Activated naive CD4-positive, alpha-beta T cell treated with anti-CD3 and anti-CD28 coated beads, Interleukin-2, amount 10 ng/mL, durations not matched to agents 7 days and 5 days (primary cell): ENCODE data around the gene AFF3.
"Not testable (repeated sequence)": the region's sequence is repeated elsewhere in the genome, so short reads cannot be mapped to it uniquely, and the experiment has no call there.

ENCODE experiments used
- CTCF ChIA-PET: fragments of 350-600 bp; sonication (Branson Sonifier 250); formaldehyde crosslinking; loops from one replicate; lab custom pipeline; 2021; ENCODE audit warnings: antibody characterized with exemption; lab: Charles Lee
- DNase-seq: peaks from one replicate; pipeline ENCODE4 v3.0.0-alpha.2; 2020
- H3K27ac Mint-ChIP-seq: one replicate; pipeline ENCODE4 v1.8.0; 2021; ENCODE audit warnings: mild to moderate bottlenecking, moderate library complexity, mixed read lengths
- H3K27me3 Mint-ChIP-seq: one replicate; pipeline ENCODE4 v1.8.0; 2021; ENCODE audit warnings: mild to moderate bottlenecking, mixed read lengths
- H3K36me3 Mint-ChIP-seq: one replicate; pipeline ENCODE4 v1.8.0; 2021; ENCODE audit warnings: mixed read lengths
- H3K4me1 Mint-ChIP-seq: one replicate; pipeline ENCODE4 v1.8.0; 2021; ENCODE audit warnings: mixed read lengths
- H3K4me3 Mint-ChIP-seq: one replicate; pipeline ENCODE4 v1.8.0; 2021; ENCODE audit warnings: mild to moderate bottlenecking, moderate library complexity, mixed read lengths
- H3K9me3 Mint-ChIP-seq: one replicate; pipeline ENCODE4 v1.8.0; 2021; ENCODE audit warnings: mixed read lengths

AFF3 gene

DNA sequence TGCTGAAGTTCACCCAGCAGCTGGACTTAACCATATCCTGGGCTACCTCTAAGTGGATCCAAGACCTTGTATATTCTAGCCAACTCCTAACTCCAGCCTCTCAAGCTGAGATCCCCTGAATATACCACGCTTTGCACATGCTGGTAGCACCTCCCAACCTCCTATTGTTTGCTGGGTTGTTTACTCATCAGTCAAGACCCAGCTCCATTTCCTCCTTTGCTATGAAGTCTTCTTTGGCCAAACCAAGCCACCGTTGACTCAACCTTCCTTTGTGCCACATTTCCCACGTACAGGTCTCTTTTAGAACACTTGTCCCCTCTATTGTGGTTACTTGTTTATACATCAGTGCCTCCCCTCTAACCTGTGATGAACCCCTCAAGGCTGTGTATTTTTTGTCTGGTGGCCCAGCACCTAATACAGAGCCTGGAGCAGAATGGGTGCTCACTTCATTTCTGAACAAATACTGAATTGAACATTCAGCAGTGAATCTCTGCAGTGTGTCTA lies 384.7 kb downstream of the AFF3 start:
- Mint-ChIP-seq H3K4me1 (no peaks in the 10 kb centered on the region), H3K36me3 (no peaks in the 10 kb centered on the region), H3K27ac (no peak overlapping the region), H3K4me3 (no peak overlapping the region), H3K9me3 (no peaks in the 10 kb centered on the region), H3K27me3 (no peaks in the 10 kb centered on the region)
- CTCF ChIA-PET = no interaction called here
- DNase-seq = no peak

DNA sequence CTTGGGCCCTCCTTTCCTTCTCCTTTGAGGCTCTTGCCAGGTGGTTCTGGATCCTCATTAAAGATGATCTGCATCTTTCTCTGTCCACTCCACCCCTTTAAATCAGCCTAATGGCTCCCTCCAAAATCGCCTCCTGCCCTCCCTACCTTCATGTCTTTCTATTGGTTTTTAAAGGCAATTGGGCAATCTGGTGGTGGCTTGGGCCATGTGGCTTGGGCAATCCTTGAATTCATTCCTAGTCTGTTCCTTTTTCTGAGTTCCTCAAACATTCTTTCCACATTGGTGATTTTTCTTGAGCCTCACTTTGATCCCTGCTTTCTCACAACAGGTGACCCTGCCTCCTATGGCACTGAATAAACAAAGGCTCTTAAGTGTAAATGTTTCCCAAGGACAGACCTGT lies 386.3 kb downstream of the AFF3 start:
- H3K27me3 Mint-ChIP-seq = no peaks in the 10 kb centered on the region
- no peaks in the 10 kb centered on the region for H3K36me3 Mint-ChIP-seq
- CTCF ChIA-PET = no interaction called here
- H3K4me3 Mint-ChIP-seq = no peak overlapping the region
- H3K27ac Mint-ChIP-seq = no peak overlapping the region
- no peaks in the 10 kb centered on the region for H3K4me1 Mint-ChIP-seq
- no peak for DNase-seq
- no peaks in the 10 kb centered on the region for H3K9me3 Mint-ChIP-seq

DNA sequence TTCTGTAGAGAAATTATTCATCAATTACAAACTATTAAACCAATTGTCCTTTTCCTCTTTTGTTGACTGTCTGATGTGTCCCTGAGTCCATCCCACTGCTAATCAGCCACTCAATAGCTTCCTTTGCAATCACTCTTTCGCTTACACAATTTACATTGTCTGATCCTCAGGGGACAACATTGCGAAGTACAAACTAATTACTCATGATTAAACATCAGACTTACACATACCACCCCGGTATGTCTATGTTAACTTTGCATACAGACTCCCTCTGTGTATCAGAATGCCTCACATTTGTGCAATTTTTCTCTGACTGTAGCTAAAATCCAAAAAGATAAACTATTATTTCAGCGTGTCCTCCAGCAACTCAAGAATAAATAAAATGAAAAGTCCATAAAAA lies 388.2 kb downstream of the AFF3 start:
- no peaks in the 10 kb centered on the region for H3K36me3 Mint-ChIP-seq
- H3K27ac Mint-ChIP-seq = no peak overlapping the region
- no peaks in the 10 kb centered on the region for H3K27me3 Mint-ChIP-seq
- no peak overlapping the region for H3K4me3 Mint-ChIP-seq
- DNase-seq = no peak
- no peaks in the 10 kb centered on the region for H3K9me3 Mint-ChIP-seq
- H3K4me1 Mint-ChIP-seq = no peaks in the 10 kb centered on the region
- CTCF ChIA-PET = no interaction called here

DNA sequence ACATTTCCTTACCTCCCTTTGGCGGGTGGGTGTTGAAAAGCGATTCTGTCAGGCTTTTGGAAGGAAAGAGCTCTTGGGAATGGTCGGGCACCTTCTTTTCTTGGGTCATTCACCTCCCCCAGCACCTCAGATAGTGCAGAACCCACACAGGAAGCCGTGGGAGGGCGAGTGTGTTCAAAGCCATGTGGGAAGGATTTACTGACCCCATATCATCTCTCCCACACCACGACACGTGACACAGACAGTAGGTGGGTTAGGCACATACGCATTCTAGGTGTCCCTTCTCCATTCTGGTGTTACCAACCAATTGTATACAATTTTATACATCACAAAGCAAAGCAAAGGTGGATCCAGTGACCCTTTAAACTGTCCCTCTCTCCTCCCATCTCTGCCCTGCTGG lies 388.9 kb downstream of the AFF3 start:
- CTCF ChIA-PET = no interaction called here
- H3K27me3 Mint-ChIP-seq = no peaks in the 10 kb centered on the region
- no peak for DNase-seq
- no peaks in the 10 kb centered on the region for H3K4me1 Mint-ChIP-seq
- H3K9me3 Mint-ChIP-seq = no peaks in the 10 kb centered on the region
- H3K4me3 Mint-ChIP-seq = no peak overlapping the region
- H3K27ac Mint-ChIP-seq = no peak overlapping the region
- H3K36me3 Mint-ChIP-seq = no peaks in the 10 kb centered on the region

DNA sequence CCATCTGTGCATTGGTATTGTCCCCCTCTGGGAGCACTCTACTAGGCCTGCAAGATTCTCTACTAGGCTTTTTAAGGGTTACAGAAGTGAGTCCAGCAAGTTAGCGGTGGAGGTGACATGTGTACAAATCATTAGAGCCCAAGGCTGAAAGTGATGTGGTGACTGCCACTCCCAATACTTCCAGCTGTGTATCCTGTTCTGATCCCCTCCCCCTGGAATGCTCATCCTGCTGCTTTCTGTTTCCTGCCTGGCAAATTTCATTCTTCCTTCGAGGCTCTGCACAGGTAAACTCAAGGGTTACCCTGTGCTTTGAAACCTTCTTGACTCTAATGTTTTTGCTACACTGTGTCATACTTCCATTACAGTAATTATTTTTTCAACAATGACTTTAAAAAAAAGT lies 394.0 kb downstream of the AFF3 start:
- Mint-ChIP-seq H3K36me3 (no peaks in the 10 kb centered on the region), H3K4me1 (no peaks in the 10 kb centered on the region), H3K27me3 (no peaks in the 10 kb centered on the region), H3K27ac (no peak overlapping the region), H3K9me3 (no peaks in the 10 kb centered on the region), H3K4me3 (no peak overlapping the region)
- CTCF ChIA-PET = no interaction called here
- no peak for DNase-seq

DNA sequence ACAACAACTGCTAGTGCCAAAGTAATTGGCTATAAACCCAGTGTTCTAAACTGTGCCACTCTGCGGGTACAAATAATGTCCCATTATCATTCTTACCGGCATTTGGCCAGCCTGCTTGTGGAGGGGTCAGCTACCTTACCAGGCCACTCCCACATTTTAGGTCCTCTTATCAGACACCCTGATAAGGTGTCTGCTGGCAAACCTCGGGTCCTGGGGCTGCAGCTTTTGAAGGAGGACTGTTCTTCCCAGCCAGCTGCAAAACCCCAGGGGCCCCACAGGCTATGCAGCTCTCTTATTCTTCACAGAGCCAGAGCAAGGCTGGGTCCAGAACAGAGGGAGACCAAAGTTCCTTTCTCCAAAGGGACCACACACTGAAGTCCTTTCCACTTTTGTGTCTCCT lies 394.5 kb downstream of the AFF3 start:
- H3K36me3 Mint-ChIP-seq = no peaks in the 10 kb centered on the region
- H3K9me3 Mint-ChIP-seq = no peaks in the 10 kb centered on the region
- no peak for DNase-seq
- no peaks in the 10 kb centered on the region for H3K27me3 Mint-ChIP-seq
- no peak overlapping the region for H3K27ac Mint-ChIP-seq
- CTCF ChIA-PET = no interaction called here
- H3K4me1 Mint-ChIP-seq = no peaks in the 10 kb centered on the region
- no peak overlapping the region for H3K4me3 Mint-ChIP-seq

DNA sequence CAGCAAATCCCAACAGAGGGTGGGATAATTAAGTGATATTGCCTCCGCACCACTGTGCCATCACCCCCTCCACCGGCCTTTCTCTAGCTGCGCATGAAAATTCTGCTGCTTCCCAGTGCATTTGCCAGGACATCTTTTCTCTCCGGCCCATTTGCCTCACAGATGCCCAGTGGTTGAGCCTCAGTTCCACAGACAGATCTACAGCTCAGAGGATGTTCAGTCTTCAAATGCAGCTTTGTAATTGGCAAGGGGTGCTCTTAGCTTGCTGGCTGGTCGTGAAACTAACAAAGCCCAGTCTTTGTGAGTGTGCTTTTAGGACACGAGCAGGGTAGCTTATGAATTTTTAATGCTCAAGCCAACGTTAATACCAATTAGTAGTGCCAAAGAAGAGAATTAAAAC lies 399.2 kb downstream of the AFF3 start:
- CTCF ChIA-PET = no interaction called here
- no peaks in the 10 kb centered on the region for H3K9me3 Mint-ChIP-seq
- no peaks in the 10 kb centered on the region for H3K4me1 Mint-ChIP-seq
- no peaks in the 10 kb centered on the region for H3K27me3 Mint-ChIP-seq
- no peak overlapping the region for H3K4me3 Mint-ChIP-seq
- no peak for DNase-seq
- no peak overlapping the region for H3K27ac Mint-ChIP-seq
- H3K36me3 Mint-ChIP-seq = no peaks in the 10 kb centered on the region

DNA sequence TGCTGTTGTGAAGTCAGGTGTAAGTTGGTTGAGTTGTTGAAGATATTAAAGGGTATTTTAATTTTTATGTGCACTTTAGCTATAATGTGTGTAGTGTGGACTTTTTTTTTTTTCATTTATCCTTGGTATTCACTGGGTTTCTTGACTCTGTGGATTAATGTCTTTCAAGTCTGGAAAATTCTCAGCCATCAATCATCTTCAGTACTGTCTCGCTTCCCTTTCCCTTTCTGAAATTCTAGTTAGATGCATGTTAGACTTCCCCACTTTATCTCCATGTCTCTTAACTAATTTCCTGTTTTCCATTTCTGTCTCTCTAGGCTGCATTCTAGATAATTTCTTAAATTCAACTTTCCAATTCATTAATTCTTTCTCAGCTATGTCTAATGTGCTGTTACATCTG lies 404.9 kb downstream of the AFF3 start:
- Mint-ChIP-seq H3K27me3 (no peaks in the 10 kb centered on the region), H3K4me1 (no peaks in the 10 kb centered on the region), H3K4me3 (no peak overlapping the region), H3K27ac (no peak overlapping the region), H3K36me3 (no peaks in the 10 kb centered on the region), H3K9me3 (no peaks in the 10 kb centered on the region)
- CTCF ChIA-PET = interaction anchor here (0.6 kb wide), 1 partner anchor 805 kb away, joined by 3 read pairs; no protein-coding TSS in a partner anchor
- no peak for DNase-seq

DNA sequence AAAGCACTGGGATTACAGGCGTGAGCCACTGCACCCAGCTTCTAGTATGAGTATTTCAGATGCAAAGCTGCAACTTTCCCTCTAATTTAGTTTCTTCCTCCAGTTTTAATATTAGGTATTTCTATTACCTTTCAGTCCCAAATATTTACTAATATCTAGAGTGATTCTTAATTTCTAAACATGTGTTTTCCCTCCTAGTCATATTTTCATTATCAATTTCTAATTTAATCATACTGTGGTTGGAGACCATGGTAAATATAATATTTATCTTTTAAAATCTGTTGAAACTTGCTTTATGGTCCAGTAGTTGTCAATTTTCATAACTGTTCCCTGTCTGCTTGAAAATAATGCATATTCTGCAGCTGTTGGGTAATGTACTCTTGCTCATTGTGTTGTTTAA lies 406.6 kb downstream of the AFF3 start:
- Mint-ChIP-seq H3K27me3 (no peaks in the 10 kb centered on the region), H3K9me3 (no peaks in the 10 kb centered on the region), H3K4me3 (no peak overlapping the region), H3K4me1 (no peaks in the 10 kb centered on the region), H3K27ac (no peak overlapping the region), H3K36me3 (no peaks in the 10 kb centered on the region)
- DNase-seq = no peak
- CTCF ChIA-PET = no interaction called here

DNA sequence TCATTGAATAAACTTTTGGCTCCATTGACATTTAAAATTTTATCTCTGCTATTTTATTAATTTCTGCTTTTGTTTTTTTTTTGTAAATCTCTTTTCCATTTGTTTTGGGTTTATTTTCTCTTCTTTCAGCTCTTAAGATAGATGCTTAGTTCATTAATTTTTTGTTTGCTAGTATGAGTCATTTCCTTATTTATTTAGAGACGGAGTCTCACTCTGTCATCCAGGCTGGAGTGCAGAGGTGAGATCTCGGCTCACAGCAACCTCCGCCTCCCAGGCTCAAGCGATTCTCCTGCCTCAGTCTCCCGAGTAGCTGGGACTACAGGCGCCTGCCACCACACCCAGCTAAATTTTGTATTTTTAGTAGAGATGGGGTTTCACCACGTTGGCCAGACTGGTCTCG lies 407.1 kb downstream of the AFF3 start:
- H3K27ac Mint-ChIP-seq, H3K9me3 Mint-ChIP-seq, CTCF ChIA-PET, DNase-seq, H3K27me3 Mint-ChIP-seq, H3K4me1 Mint-ChIP-seq, H3K4me3 Mint-ChIP-seq, H3K36me3 Mint-ChIP-seq: not testable (repeated sequence)

DNA sequence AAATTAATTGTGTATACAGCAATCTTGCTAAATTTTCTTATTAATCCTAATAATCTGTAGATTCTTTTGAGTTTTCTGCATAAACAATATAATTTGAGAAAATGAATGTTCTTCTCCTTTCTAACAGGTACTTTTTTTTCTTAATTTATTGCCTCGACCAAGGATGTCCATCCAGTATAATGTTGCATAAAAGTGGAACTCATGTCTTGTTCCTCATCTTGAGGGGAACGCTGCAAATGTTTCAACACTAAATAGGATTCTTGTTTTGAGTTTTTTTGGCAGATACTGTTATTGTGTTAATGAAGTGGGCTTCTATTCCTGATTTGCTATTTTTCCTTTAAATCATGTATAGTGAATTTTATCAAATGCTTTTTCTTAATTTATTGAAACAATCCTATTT lies 408.2 kb downstream of the AFF3 start:
- CTCF ChIA-PET = no interaction called here
- H3K27ac Mint-ChIP-seq = no peak overlapping the region
- H3K36me3 Mint-ChIP-seq = no peaks in the 10 kb centered on the region
- H3K4me1 Mint-ChIP-seq = no peaks in the 10 kb centered on the region
- no peak overlapping the region for H3K4me3 Mint-ChIP-seq
- DNase-seq = no peak
- H3K27me3 Mint-ChIP-seq = no peaks in the 10 kb centered on the region
- H3K9me3 Mint-ChIP-seq = no peaks in the 10 kb centered on the region

DNA sequence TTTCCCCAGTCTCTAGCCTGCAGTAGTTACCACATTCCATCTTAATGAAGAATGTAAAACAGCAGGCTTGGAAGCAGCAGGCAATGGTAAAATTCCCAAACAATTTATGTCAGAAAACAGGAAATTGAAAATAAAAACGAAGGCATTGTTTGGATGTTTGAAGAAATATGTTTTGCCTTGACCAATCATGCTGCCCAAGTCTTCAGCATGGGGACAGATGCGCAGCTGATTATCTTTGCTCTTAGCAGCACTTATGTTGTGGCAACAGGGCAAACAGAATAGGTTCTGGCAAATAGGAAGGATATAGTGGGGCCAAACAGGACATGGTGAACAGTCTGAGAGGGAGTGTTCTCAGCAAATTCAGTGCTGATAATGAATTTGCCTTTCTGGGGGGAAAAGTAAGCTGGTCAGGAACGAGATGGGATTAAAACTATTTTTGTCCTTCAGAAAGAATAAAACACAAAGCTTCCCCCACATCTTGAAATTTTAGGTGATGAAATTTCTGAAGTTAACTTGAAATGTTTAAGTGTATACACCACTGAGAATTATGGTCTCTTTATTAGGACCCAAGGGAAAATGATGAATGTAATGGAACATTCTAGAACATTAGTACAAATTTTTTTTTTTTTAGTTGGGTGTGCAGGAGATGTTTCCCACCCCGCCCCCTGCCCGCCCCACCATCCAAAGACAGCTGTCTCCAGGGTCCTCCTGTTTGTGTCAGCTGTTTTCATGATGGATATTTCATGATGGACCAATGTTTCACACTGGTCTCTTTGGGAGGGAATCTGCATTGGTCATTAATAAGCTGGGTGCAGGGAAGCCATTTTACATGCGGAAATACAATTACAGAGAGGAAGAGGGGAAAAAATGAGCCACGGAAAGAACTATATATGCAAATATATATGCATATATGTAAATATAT lies 413.0 kb downstream of the AFF3 start:
- Mint-ChIP-seq H3K4me1 (no peaks in the 10 kb centered on the region), H3K9me3 (no peaks in the 10 kb centered on the region), H3K27ac (no peak overlapping the region), H3K36me3 (no peaks in the 10 kb centered on the region), H3K27me3 (no peaks in the 10 kb centered on the region), H3K4me3 (no peak overlapping the region)
- DNase-seq = no peak
- CTCF ChIA-PET = no interaction called here

DNA sequence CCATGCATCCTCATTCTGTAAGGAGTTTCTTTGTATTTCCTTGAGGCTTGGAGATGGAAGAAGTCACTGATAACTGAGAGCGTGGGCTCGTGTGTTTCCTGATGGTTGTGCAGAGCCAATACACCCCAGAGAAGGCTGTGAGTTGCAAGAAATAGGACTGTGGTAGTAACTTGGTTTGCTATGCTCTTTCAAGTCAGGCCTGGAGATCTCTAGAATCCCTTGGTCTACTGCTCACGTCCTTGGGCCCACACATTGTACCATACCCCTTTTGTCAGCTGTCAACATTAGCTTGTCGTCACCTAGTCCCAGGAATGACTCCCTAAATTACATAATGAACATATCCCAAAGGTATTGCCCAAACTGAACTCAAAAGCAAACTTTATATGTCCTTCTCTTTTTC lies 414.2 kb downstream of the AFF3 start:
- Mint-ChIP-seq H3K27ac (no peak overlapping the region), H3K4me3 (no peak overlapping the region)
- CTCF ChIA-PET = interaction anchor here (0.8 kb wide), 1 partner anchor 514 kb away, joined by 4 read pairs; no protein-coding TSS in a partner anchor

DNA sequence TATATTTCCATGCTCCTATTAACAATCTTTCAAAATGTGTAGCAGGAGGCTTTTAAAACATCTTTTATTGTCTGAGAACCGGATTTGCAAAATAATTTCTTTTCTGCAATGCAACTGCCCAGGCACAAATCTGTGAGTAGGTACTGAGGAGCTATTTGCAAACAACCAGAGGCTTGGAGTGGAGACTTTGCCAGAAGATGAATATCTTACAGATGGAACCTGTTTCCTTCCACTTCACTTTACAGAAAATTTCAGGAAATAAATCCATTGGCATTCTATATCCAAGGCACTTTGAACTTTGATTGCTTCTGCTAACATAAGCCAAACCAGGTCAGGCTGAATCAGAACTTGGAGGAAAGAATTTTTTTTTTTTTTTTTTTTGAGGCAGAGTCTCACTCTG lies 415.2 kb downstream of the AFF3 start:
- Mint-ChIP-seq H3K36me3 (no peaks in the 10 kb centered on the region), H3K27ac (no peak overlapping the region), H3K9me3 (no peaks in the 10 kb centered on the region), H3K4me3 (no peak overlapping the region), H3K27me3 (no peaks in the 10 kb centered on the region), H3K4me1 (no peaks in the 10 kb centered on the region)
- CTCF ChIA-PET = no interaction called here
- DNase-seq = no peak

More for the DNA sequence above, 414.2 kb downstream of the AFF3 start:
- Mint-ChIP-seq H3K4me1 (no peaks in the 10 kb centered on the region), H3K36me3 (no peaks in the 10 kb centered on the region), H3K27me3 (no peaks in the 10 kb centered on the region), H3K9me3 (no peaks in the 10 kb centered on the region)
- no peak for DNase-seq

DNA sequence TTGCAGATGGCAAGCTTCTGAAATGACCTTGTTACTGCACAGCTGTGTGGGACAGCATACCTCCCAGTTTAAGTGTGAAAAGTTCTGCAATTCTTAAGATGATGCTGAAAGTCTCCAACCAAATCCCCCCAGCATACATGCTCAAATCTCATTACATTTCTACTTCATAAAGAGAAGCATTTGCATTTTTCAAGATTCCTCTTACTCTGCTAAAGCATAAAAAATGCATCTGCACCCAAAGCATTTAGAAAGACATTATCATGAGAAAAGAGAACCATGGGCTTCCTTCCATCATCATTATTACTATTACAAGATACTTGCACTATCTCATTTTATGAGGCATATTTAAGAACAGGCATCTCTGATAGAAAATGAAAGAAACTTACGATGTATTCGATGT lies 415.7 kb downstream of the AFF3 start:
- peaks cover 4% of the 10 kb centered on the region for H3K9me3 Mint-ChIP-seq
- no peaks in the 10 kb centered on the region for H3K36me3 Mint-ChIP-seq
- no peak overlapping the region for H3K4me3 Mint-ChIP-seq
- H3K27me3 Mint-ChIP-seq = no peaks in the 10 kb centered on the region
- CTCF ChIA-PET = no interaction called here
- no peaks in the 10 kb centered on the region for H3K4me1 Mint-ChIP-seq
- DNase-seq = no peak
- no peak overlapping the region for H3K27ac Mint-ChIP-seq
